HEK293 (cell line): ENCODE data around the gene RIMKLB.
A peak's percentile ranks its signal among the peaks of the same experiment; 100 is the strongest.

Experiments
- GLIS1 ChIP-seq: fragments of 450-650 bp; formaldehyde crosslinking; IDR thresholded peaks from 2 replicates; pipeline ENCODE4 v1.5.1; 2016; ENCODE audit warnings: missing biosample characterization, missing genetic modification characterization
- KLF17 ChIP-seq: fragments of 450-650 bp; formaldehyde crosslinking; IDR thresholded peaks from 2 replicates; pipeline ENCODE4 v1.5.1; 2016; ENCODE audit warnings: missing biosample characterization, missing genetic modification characterization
- OVOL3 ChIP-seq: fragments of 450-650 bp; formaldehyde crosslinking; IDR thresholded peaks from 2 replicates; pipeline ENCODE4 v1.5.1; 2016; ENCODE audit warnings: missing biosample characterization, missing genetic modification characterization
- PBX3 ChIP-seq: sonication (generic); formaldehyde crosslinking; IDR thresholded peaks from 2 replicates; pipeline ENCODE4 v1.8.1; 2022; ENCODE audit warnings: mild to moderate bottlenecking, moderate library complexity, missing genetic modification reagents
- SALL2 ChIP-seq: fragments of 450-650 bp; formaldehyde crosslinking; IDR thresholded peaks from 2 replicates; pipeline ENCODE4 v1.5.0; 2017; ENCODE audit warnings: missing biosample characterization, mild to moderate bottlenecking, missing genetic modification characterization, borderline replicate concordance
- SP2 ChIP-seq: fragments of 450-650 bp; formaldehyde crosslinking; IDR thresholded peaks from 2 replicates; pipeline ENCODE4 v1.5.1; 2016; ENCODE audit warnings: missing biosample characterization, missing genetic modification characterization
- YY1 ChIP-seq: fragments of 450-650 bp; formaldehyde crosslinking; IDR thresholded peaks from 2 replicates; pipeline ENCODE4 v1.5.1; 2018; ENCODE audit warnings: missing biosample characterization, missing genetic modification characterization
- ZBTB10 ChIP-seq: fragments of 450-650 bp; formaldehyde crosslinking; IDR thresholded peaks from 2 replicates; pipeline ENCODE4 v1.5.1; 2016; ENCODE audit warnings: missing biosample characterization, missing genetic modification characterization
- ZBTB48 ChIP-seq: fragments of 450-650 bp; formaldehyde crosslinking; IDR thresholded peaks from 2 replicates; pipeline ENCODE4 v1.5.1; 2016; ENCODE audit warnings: missing biosample characterization, missing genetic modification characterization
- ZIC2 ChIP-seq: fragments of 450-650 bp; formaldehyde crosslinking; IDR thresholded peaks from 2 replicates; pipeline ENCODE4 v1.5.1; 2016; ENCODE audit warnings: missing biosample characterization, missing genetic modification characterization
- ZNF211 ChIP-seq: fragments of 450-650 bp; formaldehyde crosslinking; IDR thresholded peaks from 2 replicates; pipeline ENCODE4 v1.5.1; 2016; ENCODE audit warnings: low read depth, missing biosample characterization, missing genetic modification characterization
- ZNF324 ChIP-seq: fragments of 450-650 bp; formaldehyde crosslinking; IDR thresholded peaks from 2 replicates; pipeline ENCODE4 v1.5.1; 2016; ENCODE audit warnings: missing biosample characterization, missing genetic modification characterization
- ZNF341 ChIP-seq: fragments of 450-650 bp; formaldehyde crosslinking; IDR thresholded peaks from 2 replicates; pipeline ENCODE4; 2016; ENCODE audit warnings: low read depth, missing biosample characterization, missing genetic modification characterization
- ZNF394 ChIP-seq: fragments of 450-650 bp; formaldehyde crosslinking; IDR thresholded peaks from 2 replicates; pipeline ENCODE4 v1.5.1; 2016; ENCODE audit warnings: missing biosample characterization, missing genetic modification characterization, mild to moderate bottlenecking, moderate library complexity, borderline replicate concordance
- ZNF426 ChIP-seq: fragments of 450-650 bp; formaldehyde crosslinking; IDR thresholded peaks from 2 replicates; pipeline ENCODE4 v1.5.1; 2017; ENCODE audit warnings: missing biosample characterization, missing genetic modification characterization, mild to moderate bottlenecking, inconsistent platforms, moderate library complexity
- ZNF488 ChIP-seq: fragments of 450-650 bp; formaldehyde crosslinking; IDR thresholded peaks from 2 replicates; pipeline ENCODE4 v1.5.1; 2016; ENCODE audit warnings: missing biosample characterization, missing genetic modification characterization
- ZNF510 ChIP-seq: fragments of 450-650 bp; formaldehyde crosslinking; IDR thresholded peaks from 2 replicates; pipeline ENCODE4 v1.5.1; 2018; ENCODE audit warnings: mild to moderate bottlenecking, missing genetic modification characterization, missing biosample characterization; ENCODE audit not compliant: insufficient replicate concordance
- ZNF660 ChIP-seq: fragments of 450-650 bp; IDR thresholded peaks from 2 replicates; pipeline ENCODE4 v1.5.1; 2018; ENCODE audit warnings: missing biosample characterization, mild to moderate bottlenecking, missing genetic modification characterization
- TF ChIP-seq, protein P1 (sequence below): fragments of 450-650 bp; formaldehyde crosslinking; conservative IDR thresholded peaks from 2 replicates; pipeline ENCODE4 v1.5.1; 2016; ENCODE audit warnings: low read depth, missing biosample characterization, missing genetic modification characterization
- TF ChIP-seq, protein P2 (sequence below): fragments of 450-650 bp; formaldehyde crosslinking; IDR thresholded peaks from 2 replicates; pipeline ENCODE4 v1.5.1; 2016; ENCODE audit warnings: missing biosample characterization, missing genetic modification characterization
- TF ChIP-seq, protein P3 (sequence below): fragments of 450-650 bp; formaldehyde crosslinking; IDR thresholded peaks from 2 replicates; pipeline ENCODE4 v1.5.1; 2016; ENCODE audit warnings: missing biosample characterization, missing genetic modification characterization
- TF ChIP-seq, protein P4 (sequence below): fragments of 450-650 bp; formaldehyde crosslinking; IDR thresholded peaks from 2 replicates; pipeline ENCODE4 v1.5.1; 2017; ENCODE audit warnings: missing biosample characterization, missing genetic modification characterization

The RIMKLB gene

DNA sequence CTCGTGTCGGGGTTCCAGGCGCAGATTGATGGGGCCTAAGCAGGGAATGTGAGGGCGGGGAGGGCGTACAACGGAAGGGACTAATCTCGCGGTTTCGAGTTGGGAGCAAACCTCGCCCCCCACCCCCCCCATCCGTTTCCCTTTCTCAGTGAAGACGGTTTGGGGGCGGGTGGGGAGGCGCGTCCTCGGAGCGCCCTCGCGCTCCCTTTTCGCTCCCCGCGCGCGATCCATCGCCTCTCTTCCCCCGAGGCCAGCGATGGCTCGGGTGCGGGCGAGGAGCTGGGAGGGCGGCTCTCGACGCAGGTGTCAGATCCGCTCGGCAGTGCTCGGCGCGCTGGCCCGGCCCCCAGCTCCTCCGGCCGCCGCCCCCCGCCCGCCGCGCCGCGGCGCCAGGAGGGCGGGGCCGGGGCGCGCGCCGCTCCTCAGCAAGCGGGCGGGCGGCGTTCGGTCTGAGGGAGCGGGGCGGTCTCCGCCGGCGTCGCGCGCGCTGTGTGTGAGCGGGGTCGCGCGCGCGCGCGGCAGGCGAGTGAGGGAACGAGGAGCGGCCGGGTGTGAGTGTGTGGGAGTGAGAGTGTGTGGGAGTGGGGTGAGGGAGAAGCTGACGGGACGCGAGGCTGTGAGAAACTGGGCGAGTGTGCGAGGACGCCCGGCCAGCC is at the start of gene RIMKLB (continued):
- peak; percentile 9; the same call in 1 of the 2 replicates for TF ChIP-seq ZNF660 (tag by site-specific recombination)
- no peak for TF ChIP-seq ZNF510 (tag by site-specific recombination)
- TF ChIP-seq, protein P1, sequence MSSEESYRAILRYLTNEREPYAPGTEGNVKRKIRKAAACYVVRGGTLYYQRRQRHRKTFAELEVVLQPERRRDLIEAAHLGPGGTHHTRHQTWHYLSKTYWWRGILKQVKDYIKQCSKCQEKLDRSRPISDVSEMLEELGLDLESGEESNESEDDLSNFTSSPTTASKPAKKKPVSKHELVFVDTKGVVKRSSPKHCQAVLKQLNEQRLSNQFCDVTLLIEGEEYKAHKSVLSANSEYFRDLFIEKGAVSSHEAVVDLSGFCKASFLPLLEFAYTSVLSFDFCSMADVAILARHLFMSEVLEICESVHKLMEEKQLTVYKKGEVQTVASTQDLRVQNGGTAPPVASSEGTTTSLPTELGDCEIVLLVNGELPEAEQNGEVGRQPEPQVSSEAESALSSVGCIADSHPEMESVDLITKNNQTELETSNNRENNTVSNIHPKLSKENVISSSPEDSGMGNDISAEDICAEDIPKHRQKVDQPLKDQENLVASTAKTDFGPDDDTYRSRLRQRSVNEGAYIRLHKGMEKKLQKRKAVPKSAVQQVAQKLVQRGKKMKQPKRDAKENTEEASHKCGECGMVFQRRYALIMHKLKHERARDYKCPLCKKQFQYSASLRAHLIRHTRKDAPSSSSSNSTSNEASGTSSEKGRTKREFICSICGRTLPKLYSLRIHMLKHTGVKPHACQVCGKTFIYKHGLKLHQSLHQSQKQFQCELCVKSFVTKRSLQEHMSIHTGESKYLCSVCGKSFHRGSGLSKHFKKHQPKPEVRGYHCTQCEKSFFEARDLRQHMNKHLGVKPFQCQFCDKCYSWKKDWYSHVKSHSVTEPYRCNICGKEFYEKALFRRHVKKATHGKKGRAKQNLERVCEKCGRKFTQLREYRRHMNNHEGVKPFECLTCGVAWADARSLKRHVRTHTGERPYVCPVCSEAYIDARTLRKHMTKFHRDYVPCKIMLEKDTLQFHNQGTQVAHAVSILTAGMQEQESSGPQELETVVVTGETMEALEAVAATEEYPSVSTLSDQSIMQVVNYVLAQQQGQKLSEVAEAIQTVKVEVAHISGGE (tag by site-specific recombination) = peak; percentile 75
- peak; percentile 20; the same call in 1 of the 2 replicates for TF ChIP-seq ZIC2 (tag by site-specific recombination)
- TF ChIP-seq, protein P2, sequence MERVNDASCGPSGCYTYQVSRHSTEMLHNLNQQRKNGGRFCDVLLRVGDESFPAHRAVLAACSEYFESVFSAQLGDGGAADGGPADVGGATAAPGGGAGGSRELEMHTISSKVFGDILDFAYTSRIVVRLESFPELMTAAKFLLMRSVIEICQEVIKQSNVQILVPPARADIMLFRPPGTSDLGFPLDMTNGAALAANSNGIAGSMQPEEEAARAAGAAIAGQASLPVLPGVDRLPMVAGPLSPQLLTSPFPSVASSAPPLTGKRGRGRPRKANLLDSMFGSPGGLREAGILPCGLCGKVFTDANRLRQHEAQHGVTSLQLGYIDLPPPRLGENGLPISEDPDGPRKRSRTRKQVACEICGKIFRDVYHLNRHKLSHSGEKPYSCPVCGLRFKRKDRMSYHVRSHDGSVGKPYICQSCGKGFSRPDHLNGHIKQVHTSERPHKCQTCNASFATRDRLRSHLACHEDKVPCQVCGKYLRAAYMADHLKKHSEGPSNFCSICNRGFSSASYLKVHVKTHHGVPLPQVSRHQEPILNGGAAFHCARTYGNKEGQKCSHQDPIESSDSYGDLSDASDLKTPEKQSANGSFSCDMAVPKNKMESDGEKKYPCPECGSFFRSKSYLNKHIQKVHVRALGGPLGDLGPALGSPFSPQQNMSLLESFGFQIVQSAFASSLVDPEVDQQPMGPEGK = peak; percentile 93
- 0 out of 2 replicates have a peak, but pooled peaks have one; percentile 48 for TF ChIP-seq OVOL3 (tag by site-specific recombination)
- TF ChIP-seq ZBTB10 (tag by site-specific recombination) = peak; percentile 86
- peak; percentile 92; the same call in 1 of the 2 replicates for TF ChIP-seq ZNF394
- TF ChIP-seq KLF17 = peak; percentile 79
- no peak for TF ChIP-seq ZNF488
- TF ChIP-seq ZNF324 (tag by site-specific recombination) = peak; percentile 46; the same call in 1 of the 2 replicates
- TF ChIP-seq, protein P3, sequence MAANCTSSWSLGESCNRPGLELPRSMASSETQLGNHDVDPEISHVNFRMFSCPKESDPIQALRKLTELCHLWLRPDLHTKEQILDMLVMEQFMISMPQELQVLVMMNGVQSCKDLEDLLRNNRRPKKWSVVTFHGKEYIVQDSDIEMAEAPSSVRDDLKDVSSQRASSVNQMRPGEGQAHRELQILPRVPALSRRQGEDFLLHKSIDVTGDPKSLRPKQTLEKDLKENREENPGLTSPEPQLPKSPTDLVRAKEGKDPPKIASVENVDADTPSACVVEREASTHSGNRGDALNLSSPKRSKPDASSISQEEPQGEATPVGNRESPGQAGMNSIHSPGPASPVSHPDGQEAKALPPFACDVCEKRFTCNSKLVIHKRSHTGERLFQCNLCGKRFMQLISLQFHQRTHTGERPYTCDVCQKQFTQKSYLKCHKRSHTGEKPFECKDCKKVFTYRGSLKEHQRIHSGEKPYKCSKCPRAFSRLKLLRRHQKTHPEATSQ (tag by site-specific recombination) = 0 out of 2 replicates have a peak, but pooled peaks have one; percentile 42
- no peak for TF ChIP-seq ZNF426 (tag by site-specific recombination)
- TF ChIP-seq, protein P4, sequence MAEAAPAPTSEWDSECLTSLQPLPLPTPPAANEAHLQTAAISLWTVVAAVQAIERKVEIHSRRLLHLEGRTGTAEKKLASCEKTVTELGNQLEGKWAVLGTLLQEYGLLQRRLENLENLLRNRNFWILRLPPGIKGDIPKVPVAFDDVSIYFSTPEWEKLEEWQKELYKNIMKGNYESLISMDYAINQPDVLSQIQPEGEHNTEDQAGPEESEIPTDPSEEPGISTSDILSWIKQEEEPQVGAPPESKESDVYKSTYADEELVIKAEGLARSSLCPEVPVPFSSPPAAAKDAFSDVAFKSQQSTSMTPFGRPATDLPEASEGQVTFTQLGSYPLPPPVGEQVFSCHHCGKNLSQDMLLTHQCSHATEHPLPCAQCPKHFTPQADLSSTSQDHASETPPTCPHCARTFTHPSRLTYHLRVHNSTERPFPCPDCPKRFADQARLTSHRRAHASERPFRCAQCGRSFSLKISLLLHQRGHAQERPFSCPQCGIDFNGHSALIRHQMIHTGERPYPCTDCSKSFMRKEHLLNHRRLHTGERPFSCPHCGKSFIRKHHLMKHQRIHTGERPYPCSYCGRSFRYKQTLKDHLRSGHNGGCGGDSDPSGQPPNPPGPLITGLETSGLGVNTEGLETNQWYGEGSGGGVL (tag by site-specific recombination) = peak; percentile 97
- TF ChIP-seq ZBTB48 (tag by site-specific recombination) = peak; percentile 61
- TF ChIP-seq SP2 (tag by site-specific recombination) = peak; percentile 35
- TF ChIP-seq YY1 (tag by site-specific recombination) = 0 out of 2 replicates have a peak, but pooled peaks have one; percentile 21
- peak; percentile 26 for TF ChIP-seq GLIS1 (tag by site-specific recombination)
- TF ChIP-seq SALL2 (tag by site-specific recombination) = no peak
- TF ChIP-seq PBX3 (CRISPR knock-in tag) = no peak; the same call in 1 of the 2 replicates
- TF ChIP-seq ZNF211 (tag by site-specific recombination) = no peak
- TF ChIP-seq ZNF341 (tag by site-specific recombination) = peak; percentile 94
